Stomach (tissue), 9 donors: ENCODE measurements around the gene ANP32E. TPM values are rescaled to one million over a fixed set of nuclear protein-coding genes. Genes with fewer than 3 reads are reported as not detected.

ENCODE experiments used
- DNase-seq, 2 donors: peaks; one replicate each; pipeline versions ENCODE4 v3.0.0 to v3.0.0-alpha.2; 2013 to 2019
- H3K27ac ChIP-seq, 5 donors: fragments of 200-600 bp in 4 of 5; sonication (generic) in 4 of 5; one replicate each; pipeline ENCODE4 v1.5.1; 2013 to 2019; ENCODE audit warnings: mild to moderate bottlenecking in 1 of 5, moderate library complexity in 1 of 5
- H3K27me3 ChIP-seq, 3 donors: fragments of 200-600 bp; sonication (generic); one replicate each; pipeline ENCODE4 v1.5.1; 2017 to 2019; ENCODE audit warnings: mixed run types in 1 of 3
- H3K36me3 ChIP-seq, 4 donors: fragments of 200-600 bp; sonication (generic); 1 replicate in 3 of 4; 2 replicates in 1 of 4; pipeline ENCODE4 v1.5.1; 2016 to 2019
- H3K4me1 ChIP-seq, 4 donors: fragments of 200-600 bp; sonication (generic); one replicate each; pipeline ENCODE4 v1.5.1; 2016 to 2019
- H3K4me3 ChIP-seq, 4 donors: fragments of 200-600 bp; sonication (generic) in 3 of 4; one replicate each; pipeline ENCODE4 v1.5.1; 2016 to 2019; ENCODE audit warnings: mild to moderate bottlenecking in 1 of 4
- H3K9me3 ChIP-seq, 4 donors: fragments of 200-600 bp; sonication (generic); one replicate each; pipeline ENCODE4 v1.5.1; 2016 to 2019
- CTCF ChIP-seq, 7 experiments: fragments of 450-650 bp in 4 of 7; fragments of 200-600 bp in 3 of 7; sonication (generic) in 3 of 7; IDR thresholded peaks; one replicate each; pipeline ENCODE4 v1.5.1; 2016 to 2019; ENCODE audit warnings: antibody characterized with exemption in 7 of 7, control low read depth in 2 of 7, mild to moderate bottlenecking in 1 of 7
- EP300 ChIP-seq: sonication (generic); formaldehyde crosslinking; IDR thresholded peaks from one replicate; pipeline ENCODE4 v1.6.1; 2017; ENCODE audit warnings: antibody characterized with exemption
- POLR2A ChIP-seq, 4 donors: fragments of 450-650 bp; IDR thresholded peaks; one replicate each; pipeline ENCODE4 v1.6.1; 2016; ENCODE audit warnings: antibody characterized with exemption in 4 of 4, control low read depth in 2 of 4, mild to moderate bottlenecking in 1 of 4, moderate library complexity in 1 of 4
- POLR2AphosphoS5 ChIP-seq, 3 donors: sonication (generic); formaldehyde crosslinking; IDR thresholded peaks; one replicate each; pipeline ENCODE4 v1.6.1; 2016; ENCODE audit warnings: antibody characterized with exemption in 3 of 3
- WGBS, 5 donors: extraction: QIAGEN DNeasy Blood & Tissue Kit in 3 of 5; methylation state at CpG; one replicate each; pipeline versions ENCODE4 v1.1.5 to v1.1.7; 2013 to 2018; 5-methylcytosine and 5-hydroxymethylcytosine counted together
- intact Hi-C: fragments of 100-400 bp; cut with DNase I; formaldehyde crosslinking; loops from one replicate; pipeline ENCODE4 v1.15.1; 2023; ENCODE audit warnings: low total_unique reads
- polyA plus RNA-seq, 3 donors: library from polyadenylated mRNA; stranded (reverse); fragments of 200-250 nt; gene quantifications; one replicate each; pipeline ENCODE4 v1.2.3, GENCODE V29; 2013
- total RNA-seq, 5 donors: library from RNA; depleted of rRNA; stranded (reverse); fragments of >200 nt; gene quantifications; one replicate each; pipeline versions ENCODE4 v1.1.0 to v1.2.3, GENCODE V29; 2014 to 2016
- donor health status: healthy with polysubstance abuse.
- donor health status: Bipolar disorder and iron deficiency.
- donor health status: healthy.

The ANP32E gene
- total and polyA plus RNA-seq, 8 donors, result 7.0 to 33.2 (median 15.8) TPM

DNA sequence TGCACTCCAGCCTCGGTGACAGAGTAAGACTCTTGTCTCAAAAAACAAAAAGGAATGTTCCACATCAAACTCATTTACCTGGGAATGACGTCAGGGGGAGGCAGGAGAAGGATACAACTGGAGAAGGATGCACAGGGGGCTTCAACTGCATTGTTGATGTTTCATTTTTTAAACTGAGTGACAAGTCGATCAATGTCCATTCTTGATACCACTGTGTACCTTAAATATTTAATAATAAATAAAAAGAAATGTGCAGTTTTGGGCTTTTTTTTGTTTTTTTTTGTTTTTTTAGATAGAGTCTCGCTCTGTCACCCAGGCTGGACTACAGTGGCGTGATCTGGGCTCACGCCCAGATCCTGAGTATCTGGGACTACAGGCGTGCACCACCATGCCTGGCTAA is 50.4 kb downstream of the ANP32E start:
- H3K4me3 ChIP-seq, result no peak overlapping the region
- WGBS, 5 donors, result 80 to 86% (median 83%) methylated on average over 7 of the region's 7 CpGs
- no peaks in the 10 kb centered on the region for H3K36me3 ChIP-seq
- no peak overlapping the region for H3K27ac ChIP-seq
- H3K4me1 ChIP-seq, result peaks cover 0 to 18% (median 3%) of the 10 kb centered on the region in 4 donors
- no peaks in the 10 kb centered on the region for H3K9me3 ChIP-seq
- DNase-seq, result no peak
- intact Hi-C loops, result no loop called here
- no peak for TF ChIP-seq POLR2A (IDR thresholded peaks at IDR 0.05)
- H3K27me3 ChIP-seq, result peaks cover 0 to 8% (median 0%) of the 10 kb centered on the region in 3 donors

- intact Hi-C loops, result no loop called here
- Histone ChIP-seq H3K36me3 (no peaks in the 10 kb centered on the region), H3K9me3 (no peaks in the 10 kb centered on the region), H3K4me1 (peaks cover 0 to 18% (median 3%) of the 10 kb centered on the region in 4 donors), H3K4me3 (no peak overlapping the region), H3K27me3 (peaks cover 0 to 4% (median 0%) of the 10 kb centered on the region in 3 donors), H3K27ac (no peak overlapping the region)
- no peak for DNase-seq
- 82 to 94% (median 89%) methylated on average over 3 of the region's 3 CpGs for WGBS, 5 donors
- TF ChIP-seq POLR2A (IDR thresholded peaks at IDR 0.05), result no peak
- no peak for TF ChIP-seq EP300
- no peak for TF ChIP-seq CTCF (IDR thresholded peaks at IDR 0.05)
- no peak for TF ChIP-seq POLR2AphosphoS5 (IDR thresholded peaks at IDR 0.05)
Measured at GRCh38 chr1:150183061-150183460, 52.9 kb downstream of the ANP32E start.

- 86 to 89% (median 87%) methylated on average over 11 of the region's 11 CpGs for WGBS, 5 donors
- no peaks in the 10 kb centered on the region for H3K36me3 ChIP-seq
- intact Hi-C loops, result no loop called here
- no peaks in the 10 kb centered on the region for H3K27me3 ChIP-seq
- H3K4me1 ChIP-seq, result peaks cover 0 to 11% (median 2%) of the 10 kb centered on the region in 4 donors
- no peak overlapping the region for H3K27ac ChIP-seq
- DNase-seq, result peak in 1 of 2 donors; percentile 43
- no peak for TF ChIP-seq EP300
- no peak for TF ChIP-seq CTCF (IDR thresholded peaks at IDR 0.05)
- TF ChIP-seq POLR2AphosphoS5 (IDR thresholded peaks at IDR 0.05), result no peak
- no peak for TF ChIP-seq POLR2A (IDR thresholded peaks at IDR 0.05)
- no peak overlapping the region for H3K4me3 ChIP-seq
- no peaks in the 10 kb centered on the region for H3K9me3 ChIP-seq
Measured at GRCh38 chr1:150182247-150182646, 53.7 kb downstream of the ANP32E start.

GRCh38 chr1:150180474-150180873 is 55.4 kb downstream of the ANP32E start:
- intact Hi-C loops, result no loop called here
- Histone ChIP-seq H3K36me3 (no peaks in the 10 kb centered on the region), H3K27me3 (no peaks in the 10 kb centered on the region), H3K4me1 (no peaks in the 10 kb centered on the region), H3K4me3 (no peak overlapping the region), H3K27ac (no peak overlapping the region), H3K9me3 (no peaks in the 10 kb centered on the region)
- 62 to 73% (median 64%) methylated on average over 5 of the region's 5 CpGs for WGBS, 5 donors
- DNase-seq, result no peak
- no peak for TF ChIP-seq EP300
- TF ChIP-seq CTCF (IDR thresholded peaks at IDR 0.05), result no peak
- TF ChIP-seq POLR2AphosphoS5 (IDR thresholded peaks at IDR 0.05), result no peak
- no peak for TF ChIP-seq POLR2A (IDR thresholded peaks at IDR 0.05)

- Histone ChIP-seq H3K9me3 (no peaks in the 10 kb centered on the region), H3K27me3 (no peaks in the 10 kb centered on the region), H3K4me3 (no peak overlapping the region), H3K4me1 (no peaks in the 10 kb centered on the region), H3K27ac (no peak overlapping the region), H3K36me3 (no peaks in the 10 kb centered on the region)
- intact Hi-C loops, result loop anchor here (10.0 kb wide), 2 partner anchors 95 to 215 kb away; no protein-coding TSS in a partner anchor
- DNase-seq, result no peak
- TF ChIP-seq CTCF (IDR thresholded peaks at IDR 0.05) (no peak), POLR2A (IDR thresholded peaks at IDR 0.05) (no peak), POLR2AphosphoS5 (IDR thresholded peaks at IDR 0.05) (no peak), EP300 (no peak)
- 88 to 94% (median 89%) methylated on average over 7 of the region's 7 CpGs for WGBS, 5 donors
Measured at GRCh38 chr1:150179867-150180266, 56.0 kb downstream of the ANP32E start.
